ENCODE measurements around the gene SH3YL1. TPM values are rescaled to one million over a fixed set of nuclear protein-coding genes. Genes with fewer than 3 reads are reported as not detected.

Gene SH3YL1
- polyA plus RNA-seq, 1 of the 3 experiments (the other 2 are of a cell fraction) = 22.7 TPM

- Histone ChIP-seq H3K9me2 (no peaks in the 10 kb centered on the region), H2AFZ (ENCODE audit: low read depth) (no peak overlapping the region), H3K4me1 (ENCODE audit: control insufficient read depth in 1 of 2, insufficient read depth in 2 of 2, low read depth in 1 of 2, low read length in 1 of 2) (peaks cover 0 to 12% of the 10 kb centered on the region in 2 experiments; a peak in 1 of 4 replicates), H3K79me2 (ENCODE audit: insufficient read depth) (no peaks in the 10 kb centered on the region), H3K27ac (ENCODE audit: low read depth in 2 of 2, low read length in 1 of 2) (no peak overlapping the region), H3K9me3 (no peaks in the 10 kb centered on the region), H3K4me2 (peak overlapping the region; percentile 47; the same call in 1 of the 2 replicates), H3K36me3 (replicated peaks in 1 of 2; ENCODE audit: control insufficient read depth in 1 of 2, insufficient read depth in 2 of 2, low read length in 1 of 2) (peaks cover 0 to 13% of the 10 kb centered on the region in 2 experiments), H3K4me3 (ENCODE audit: low read depth in 2 of 2, low read length in 1 of 2) (peak overlapping the region in 1 of 2 experiments; percentile 31; a peak in 1 of 4 replicates), H3K27me3 (ENCODE audit: insufficient read depth) (peaks cover 26% of the 10 kb centered on the region), H4K20me1 (ENCODE audit: insufficient read depth) (no peaks in the 10 kb centered on the region), H3K9ac (no peak overlapping the region), H3F3A (replicated peaks; ENCODE audit: insufficient read depth) (peaks cover 6% of the 10 kb centered on the region)
- ChIA-PET POLR2A (no interaction called here), CTCF (interaction anchor here (0.6 to 6.3 kb wide), 8 partner anchors 10 to 350 kb away, joined by 3 to 24 read pairs (median 4); no protein-coding TSS in a partner anchor)
- TF ChIP-seq TAF1 (IDR thresholded peaks at IDR 0.05; ENCODE audit: borderline replicate concordance, low read depth, low read length) = no peak
- no peak for TF ChIP-seq POLR2AphosphoS5 (IDR thresholded peaks at IDR 0.05; ENCODE audit: low read depth, low read length)
- 68% methylated on average over 20 of the region's 20 CpGs for WGBS (ENCODE audit: low lambda C conversion rate)
- peak; percentile 42 for DNase-seq
Observed at GRCh38 chr2:286774-287392, 23.1 kb upstream of the SH3YL1 start.

- Histone ChIP-seq H2AFZ (ENCODE audit: low read depth) (no peak overlapping the region), H3K27me3 (ENCODE audit: insufficient read depth) (peaks cover 26% of the 10 kb centered on the region), H3K4me3 (ENCODE audit: low read depth in 2 of 2, low read length in 1 of 2) (no peak overlapping the region), H3K27ac (ENCODE audit: low read depth in 2 of 2, low read length in 1 of 2) (no peak overlapping the region), H3K9me3 (no peaks in the 10 kb centered on the region), H3K4me2 (no peak overlapping the region), H3K4me1 (ENCODE audit: control insufficient read depth in 1 of 2, insufficient read depth in 2 of 2, low read depth in 1 of 2, low read length in 1 of 2) (peaks cover 0 to 12% of the 10 kb centered on the region in 2 experiments; a peak in 1 of 4 replicates), H3K79me2 (ENCODE audit: insufficient read depth) (no peaks in the 10 kb centered on the region), H3K9me2 (no peaks in the 10 kb centered on the region), H3K36me3 (replicated peaks in 1 of 2; ENCODE audit: control insufficient read depth in 1 of 2, insufficient read depth in 2 of 2, low read length in 1 of 2) (peaks cover 0 to 22% of the 10 kb centered on the region in 2 experiments), H4K20me1 (ENCODE audit: insufficient read depth) (no peaks in the 10 kb centered on the region), H3F3A (replicated peaks; ENCODE audit: insufficient read depth) (peaks cover 6% of the 10 kb centered on the region), H3K9ac (no peak overlapping the region)
- no peak for TF ChIP-seq FOSL2 (IDR thresholded peaks at IDR 0.05; ENCODE audit: borderline replicate concordance, low read depth)
- TF ChIP-seq TAF1 (IDR thresholded peaks at IDR 0.05; ENCODE audit: borderline replicate concordance, low read depth, low read length) = no peak
- TF ChIP-seq ELF1 (IDR thresholded peaks at IDR 0.05) = no peak
- no peak for TF ChIP-seq SMC3 (IDR thresholded peaks at IDR 0.05; ENCODE audit: low read depth, low read length)
- DNase-seq = no peak
- WGBS (ENCODE audit: low lambda C conversion rate) = 90% methylated on average over 6 of the region's 6 CpGs
- CTCF ChIA-PET = interaction anchor here (0.6 to 6.3 kb wide), 3 partner anchors 25 to 351 kb away, joined by 3 to 24 read pairs (median 5); no protein-coding TSS in a partner anchor
- POLR2A ChIA-PET = no interaction called here
Observed at GRCh38 chr2:286035-286434, 22.2 kb upstream of the SH3YL1 start.

GRCh38 chr2:285531-285930 lies 21.7 kb upstream of the SH3YL1 start:
- peaks cover 26% of the 10 kb centered on the region for H3K27me3 ChIP-seq (ENCODE audit: insufficient read depth)
- 94% methylated on average over 1 of the region's 1 CpG for WGBS (ENCODE audit: low lambda C conversion rate)
- peaks cover 0 to 12% of the 10 kb centered on the region in 2 experiments; a peak in 1 of 4 replicates for H3K4me1 ChIP-seq (ENCODE audit: control insufficient read depth in 1 of 2, insufficient read depth in 2 of 2, low read depth in 1 of 2, low read length in 1 of 2)
- H3K9me3 ChIP-seq = no peaks in the 10 kb centered on the region
- ChIA-PET CTCF (interaction anchor here (1.9 to 6.3 kb wide), 2 partner anchors 24 to 352 kb away, joined by 5 to 24 read pairs; no protein-coding TSS in a partner anchor), POLR2A (no interaction called here)
- peaks cover 6% of the 10 kb centered on the region for H3F3A ChIP-seq (replicated peaks; ENCODE audit: insufficient read depth)
- H3K27ac ChIP-seq (ENCODE audit: low read depth in 2 of 2, low read length in 1 of 2) = no peak overlapping the region
- no peak overlapping the region for H3K9ac ChIP-seq
- H3K4me3 ChIP-seq (ENCODE audit: low read depth in 2 of 2, low read length in 1 of 2) = no peak overlapping the region
- no peaks in the 10 kb centered on the region for H3K9me2 ChIP-seq
- no peak for DNase-seq
- H4K20me1 ChIP-seq (ENCODE audit: insufficient read depth) = no peaks in the 10 kb centered on the region
- peaks cover 0 to 27% of the 10 kb centered on the region in 2 experiments for H3K36me3 ChIP-seq (replicated peaks in 1 of 2; ENCODE audit: control insufficient read depth in 1 of 2, insufficient read depth in 2 of 2, low read length in 1 of 2)
- H2AFZ ChIP-seq (ENCODE audit: low read depth) = no peak overlapping the region
- peak; percentile 30; the same call in 1 of the 2 replicates for TF ChIP-seq JUND (IDR thresholded peaks at IDR 0.05)
- TF ChIP-seq POLR2AphosphoS5 (IDR thresholded peaks at IDR 0.05; ENCODE audit: low read depth, low read length) = no peak
- no peak for TF ChIP-seq EZH2phosphoT487 (IDR thresholded peaks at IDR 0.05; ENCODE audit: borderline replicate concordance, low read depth)
- H3K79me2 ChIP-seq (ENCODE audit: insufficient read depth) = no peaks in the 10 kb centered on the region
- no peak overlapping the region for H3K4me2 ChIP-seq

Data from SK-N-SH (cell line).